ENCODE data around the gene GPR37L1.
A peak's percentile ranks its signal among the peaks of the same experiment; 100 is the strongest.

DNA sequence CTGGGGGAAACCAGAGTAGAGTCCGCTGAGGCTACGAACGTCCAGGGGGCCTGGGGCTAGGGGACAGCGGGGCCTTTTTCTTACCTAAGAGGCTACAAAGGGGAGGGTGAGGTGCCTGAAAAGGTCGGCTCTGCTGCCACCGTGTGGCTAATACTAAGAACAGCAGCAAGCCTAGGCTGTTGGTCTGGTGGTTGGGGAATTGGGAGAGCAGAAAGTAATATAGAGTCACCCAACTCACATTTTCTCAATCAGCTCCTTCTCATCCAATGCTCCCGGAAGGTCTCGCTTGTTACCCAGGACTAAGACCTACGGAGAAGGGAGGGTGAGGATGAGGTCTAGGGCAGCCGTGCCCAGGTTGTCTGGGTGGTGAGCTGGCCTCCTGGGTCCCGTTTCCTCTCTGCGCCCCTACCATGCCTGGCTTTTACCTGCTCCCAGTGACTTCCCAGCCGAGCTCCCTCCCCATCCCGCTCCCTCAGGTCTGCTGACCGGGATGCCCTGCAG lies 12.6 kb downstream of the GPR37L1 start:
- TF ChIP-seq, protein P1, sequence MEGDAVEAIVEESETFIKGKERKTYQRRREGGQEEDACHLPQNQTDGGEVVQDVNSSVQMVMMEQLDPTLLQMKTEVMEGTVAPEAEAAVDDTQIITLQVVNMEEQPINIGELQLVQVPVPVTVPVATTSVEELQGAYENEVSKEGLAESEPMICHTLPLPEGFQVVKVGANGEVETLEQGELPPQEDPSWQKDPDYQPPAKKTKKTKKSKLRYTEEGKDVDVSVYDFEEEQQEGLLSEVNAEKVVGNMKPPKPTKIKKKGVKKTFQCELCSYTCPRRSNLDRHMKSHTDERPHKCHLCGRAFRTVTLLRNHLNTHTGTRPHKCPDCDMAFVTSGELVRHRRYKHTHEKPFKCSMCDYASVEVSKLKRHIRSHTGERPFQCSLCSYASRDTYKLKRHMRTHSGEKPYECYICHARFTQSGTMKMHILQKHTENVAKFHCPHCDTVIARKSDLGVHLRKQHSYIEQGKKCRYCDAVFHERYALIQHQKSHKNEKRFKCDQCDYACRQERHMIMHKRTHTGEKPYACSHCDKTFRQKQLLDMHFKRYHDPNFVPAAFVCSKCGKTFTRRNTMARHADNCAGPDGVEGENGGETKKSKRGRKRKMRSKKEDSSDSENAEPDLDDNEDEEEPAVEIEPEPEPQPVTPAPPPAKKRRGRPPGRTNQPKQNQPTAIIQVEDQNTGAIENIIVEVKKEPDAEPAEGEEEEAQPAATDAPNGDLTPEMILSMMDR (conservative IDR thresholded peaks at IDR 0.05; ENCODE audit: low read length), result peak; percentile 88
- TF ChIP-seq EZH2phosphoT487 (IDR thresholded peaks at IDR 0.05; ENCODE audit: borderline replicate concordance, low read depth, low read length), result no peak

Measured in OCI-LY7 (cell line).